MCF 10A (cell line): ENCODE measurements around the gene TPD52L1. TPM values are rescaled to one million over a fixed set of nuclear protein-coding genes. Genes with fewer than 3 reads are reported as not detected.

Source experiments
- BruUV-seq: library from RNA; stranded (reverse); fragments of 400-500 nt; replicated peaks from 2 replicates; lab custom pipeline; 2021; lab: Mats Ljungman, UMichigan
- CTCF ChIA-PET: fragments of 300-600 bp; sonication (Branson Sonifier 250); formaldehyde crosslinking; extraction: SDS; loops from one replicate; lab custom pipeline; 2021; ENCODE audit warnings: antibody characterized with exemption, inconsistent platforms; lab: Yijun Ruan, JAX
- POLR2A ChIA-PET: fragments of 300-600, 350-650 bp; sonication (Branson Sonifier 250); formaldehyde crosslinking; extraction: SDS; loops from one replicate; lab custom pipeline; 2020; ENCODE audit warnings: antibody characterized with exemption, inconsistent platforms; lab: Yijun Ruan, JAX
- DNase-seq: peaks from one replicate; pipeline ENCODE4 v3.0.0-alpha.2; 2018; ENCODE audit not compliant: unreplicated experiment
- H3K27ac Mint-ChIP-seq: one replicate; pipeline ENCODE4 v1.8.0; 2022; ENCODE audit warnings: mild to moderate bottlenecking, low read depth, mixed read lengths; ENCODE audit not compliant: unreplicated experiment
- H3K27me3 Mint-ChIP-seq: one replicate; pipeline ENCODE4 v1.8.0; 2022; ENCODE audit warnings: mixed read lengths; ENCODE audit not compliant: insufficient read depth, unreplicated experiment
- H3K36me3 Mint-ChIP-seq: one replicate; pipeline ENCODE4 v1.8.0; 2022; ENCODE audit warnings: mild to moderate bottlenecking, moderate library complexity, mixed read lengths; ENCODE audit not compliant: insufficient read depth, unreplicated experiment
- H3K4me1 Mint-ChIP-seq: one replicate; pipeline ENCODE4 v1.8.0; 2022; ENCODE audit warnings: mixed read lengths; ENCODE audit not compliant: insufficient read depth, unreplicated experiment
- H3K4me3 Mint-ChIP-seq: one replicate; pipeline ENCODE4 v1.8.0; 2022; ENCODE audit warnings: mild to moderate bottlenecking, moderate library complexity, mixed read lengths; ENCODE audit not compliant: unreplicated experiment
- H3K9me3 Mint-ChIP-seq: one replicate; pipeline ENCODE4 v1.8.0; 2022; ENCODE audit warnings: mixed read lengths; ENCODE audit not compliant: unreplicated experiment
- intact Hi-C: fragments of 100-400 bp; cut with micrococcal nuclease; formaldehyde crosslinking; loops from 2 replicates; pipeline ENCODE4 v1.14.1; 2022
- total RNA-seq: library from RNA; stranded (reverse); gene quantifications from 2 replicates; pipeline ENCODE4 v1.2.3, GENCODE V29; 2022
- TF ChIP-seq, protein P1 (sequence below): fragments of 200-600 bp; IDR thresholded peaks from one replicate; pipeline ENCODE4 v1.8.0; 2022; ENCODE audit warnings: antibody characterized with exemption, mild to moderate bottlenecking; ENCODE audit not compliant: unreplicated experiment

The TPD52L1 gene
- total RNA-seq, 1 experiment from 2014 or later = 69.5 TPM

DNA sequence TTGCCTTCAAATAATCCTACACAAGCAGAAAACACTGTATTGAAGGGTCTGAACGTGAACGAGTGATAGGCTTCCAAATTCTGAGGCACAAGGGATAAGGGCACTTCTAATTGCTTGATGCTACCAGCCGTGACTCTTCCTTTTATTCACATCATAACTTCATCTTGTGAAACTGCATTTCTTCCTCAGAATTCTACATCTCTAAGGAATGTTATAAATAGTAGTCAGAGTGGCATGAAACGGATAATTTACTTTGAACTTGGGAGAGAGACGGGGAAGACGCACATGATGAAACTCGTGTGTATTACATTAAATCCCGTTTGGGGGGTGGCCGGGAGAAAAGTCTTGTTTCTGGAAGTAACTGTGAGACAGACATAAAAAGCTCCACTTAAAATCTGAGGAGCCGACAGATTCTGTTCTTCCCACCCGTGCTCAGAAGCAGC lies 147.4 kb downstream of the TPD52L1 start:
- BruUV-seq = no TSS peak
- Mint-ChIP-seq H3K27me3 (peaks cover 7% of the 10 kb centered on the region), H3K36me3 (peaks cover 47% of the 10 kb centered on the region), H3K4me3 (peak overlapping the region; percentile 79), H3K9me3 (peaks cover 12% of the 10 kb centered on the region), H3K4me1 (peaks cover 32% of the 10 kb centered on the region), H3K27ac (peak overlapping the region; percentile 33)
- peak; percentile 25 for DNase-seq
- ChIA-PET POLR2A (interaction anchor here (0.7 to 3.2 kb wide), 16 partner anchors 11 to 1181 kb away, joined by 3 to 30 read pairs (median 4); partner anchors contain the start of genes NCOA7 and TPD52L1), CTCF (interaction anchor here (0.6 to 3.5 kb wide), 11 partner anchors 10 to 452 kb away, joined by 3 to 25 read pairs (median 4); partner anchors contain the start of gene TPD52L1)
- TF ChIP-seq, protein P1, sequence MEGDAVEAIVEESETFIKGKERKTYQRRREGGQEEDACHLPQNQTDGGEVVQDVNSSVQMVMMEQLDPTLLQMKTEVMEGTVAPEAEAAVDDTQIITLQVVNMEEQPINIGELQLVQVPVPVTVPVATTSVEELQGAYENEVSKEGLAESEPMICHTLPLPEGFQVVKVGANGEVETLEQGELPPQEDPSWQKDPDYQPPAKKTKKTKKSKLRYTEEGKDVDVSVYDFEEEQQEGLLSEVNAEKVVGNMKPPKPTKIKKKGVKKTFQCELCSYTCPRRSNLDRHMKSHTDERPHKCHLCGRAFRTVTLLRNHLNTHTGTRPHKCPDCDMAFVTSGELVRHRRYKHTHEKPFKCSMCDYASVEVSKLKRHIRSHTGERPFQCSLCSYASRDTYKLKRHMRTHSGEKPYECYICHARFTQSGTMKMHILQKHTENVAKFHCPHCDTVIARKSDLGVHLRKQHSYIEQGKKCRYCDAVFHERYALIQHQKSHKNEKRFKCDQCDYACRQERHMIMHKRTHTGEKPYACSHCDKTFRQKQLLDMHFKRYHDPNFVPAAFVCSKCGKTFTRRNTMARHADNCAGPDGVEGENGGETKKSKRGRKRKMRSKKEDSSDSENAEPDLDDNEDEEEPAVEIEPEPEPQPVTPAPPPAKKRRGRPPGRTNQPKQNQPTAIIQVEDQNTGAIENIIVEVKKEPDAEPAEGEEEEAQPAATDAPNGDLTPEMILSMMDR = no peak
- intact Hi-C loops = loop anchor here (1.0 to 2.0 kb wide), 4 partner anchors 26 to 430 kb away; no protein-coding TSS in a partner anchor

DNA sequence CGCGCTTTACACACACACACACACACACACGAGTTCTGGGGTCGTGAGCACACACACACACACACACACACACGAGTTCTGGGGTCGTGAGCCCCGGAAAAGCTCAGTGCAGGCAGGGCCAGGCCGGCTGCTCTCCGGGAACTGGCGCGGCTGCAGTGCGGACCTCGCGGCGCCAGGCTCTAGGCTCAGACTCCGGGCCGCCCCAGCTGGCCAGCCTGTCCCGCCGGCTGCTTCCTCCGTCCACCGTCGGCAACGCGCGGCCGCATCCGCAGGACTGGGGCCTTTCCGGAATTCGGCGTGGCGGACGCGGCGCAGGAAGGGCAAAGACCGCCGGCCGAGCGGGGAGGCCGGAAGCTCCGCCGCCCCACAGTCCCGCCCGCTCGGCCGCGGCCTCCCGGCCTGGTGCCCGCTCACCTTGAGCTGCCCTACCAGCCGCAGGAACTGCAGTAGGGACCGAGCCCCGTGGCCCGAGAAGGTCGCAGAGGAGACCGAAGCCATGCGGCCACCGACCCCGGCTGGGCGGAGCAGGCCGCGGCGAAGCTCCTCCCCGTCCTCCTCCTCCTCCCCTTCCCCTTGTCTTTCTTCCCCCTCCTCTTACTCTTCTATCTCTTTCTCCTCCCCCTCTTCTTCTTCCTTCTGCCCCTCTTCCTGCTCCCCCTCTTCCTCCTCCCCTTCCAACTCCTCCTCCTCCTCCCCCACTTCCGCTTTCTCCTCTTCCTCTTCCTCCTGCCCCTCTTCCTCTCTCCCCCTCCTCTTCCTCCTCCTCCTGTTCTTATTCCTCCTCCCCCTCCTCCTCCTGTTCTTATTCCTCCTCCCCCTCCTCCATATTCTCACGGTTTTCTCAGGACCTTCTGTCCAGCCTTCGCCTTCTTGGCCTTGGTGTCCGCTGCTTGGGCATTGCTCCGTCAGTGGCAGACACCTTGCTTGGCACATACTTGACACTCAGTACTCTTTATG lies 148.1 kb downstream of the TPD52L1 start, which contains the start of gene HDDC2:
Gene HDDC2 (minus strand): TSS at position 533 of the 957 bp plus-strand sequence. CDS start 35 bp downstream, at position 498.
- Mint-ChIP-seq H3K4me1 (peaks cover 31% of the 10 kb centered on the region), H3K4me3 (peak within 1 kb of the TSS; percentile 79), H3K36me3 (peaks cover 40% of the 10 kb centered on the region), H3K9me3 (peaks cover 12% of the 10 kb centered on the region), H3K27me3 (peaks cover 7% of the 10 kb centered on the region), H3K27ac (peak within 1 kb of the TSS; percentile 33)
- TF ChIP-seq, protein P1 = no peak
- no TSS peak for BruUV-seq
- DNase-seq = peak; percentile 60
- ChIA-PET CTCF (interaction anchor here (0.5 to 3.5 kb wide), 14 partner anchors 9 to 466 kb away, joined by 3 to 25 read pairs (median 4); partner anchors contain the start of gene TPD52L1), POLR2A (interaction anchor here (0.6 to 3.2 kb wide), 23 partner anchors 12 to 1182 kb away, joined by 3 to 30 read pairs (median 3); partner anchors contain the start of genes NCOA7, TPD52L1 and TRMT11)
- intact Hi-C loops = loop anchor here (1.0 to 2.0 kb wide), 4 partner anchors 27 to 431 kb away; no protein-coding TSS in a partner anchor

DNA sequence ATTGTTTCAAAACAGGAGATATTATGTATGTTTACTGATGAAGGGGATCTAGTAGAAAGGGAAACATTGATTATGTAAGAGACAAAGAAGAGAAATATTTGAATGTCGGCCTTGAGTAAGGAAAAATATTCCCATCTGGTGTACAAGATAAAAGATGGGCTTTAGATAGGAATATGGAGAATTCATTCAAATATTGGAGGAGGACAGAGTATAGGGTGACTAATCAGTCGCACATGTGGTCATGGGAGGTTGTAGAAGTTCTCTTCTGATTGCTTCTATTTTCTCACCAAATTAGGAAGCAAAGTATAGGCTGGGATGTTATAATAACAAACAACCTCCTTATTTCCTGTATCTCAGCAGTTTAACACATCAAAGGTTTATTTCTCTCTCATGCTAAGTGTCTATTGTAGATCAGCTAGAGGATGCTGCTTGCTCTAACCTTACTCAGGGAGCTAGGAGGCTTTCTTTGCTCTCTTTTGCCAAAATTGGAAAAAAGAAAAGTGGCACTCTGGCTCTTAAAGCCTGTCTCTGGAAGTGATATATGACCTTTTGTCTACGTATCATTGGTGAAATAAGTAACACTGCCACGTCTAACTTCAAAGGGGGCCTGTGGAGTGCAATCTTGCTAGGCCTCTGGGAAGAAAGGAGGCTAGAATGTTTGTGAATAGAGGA lies 149.4 kb downstream of the TPD52L1 start:
- H3K4me1 Mint-ChIP-seq = peaks cover 32% of the 10 kb centered on the region
- intact Hi-C loops = no loop called here
- CTCF ChIA-PET = interaction anchor here (0.5 to 3.5 kb wide), 5 partner anchors 22 to 403 kb away, joined by 3 to 25 read pairs (median 3); partner anchors contain the start of gene TPD52L1
- no peak for DNase-seq
- peaks cover 12% of the 10 kb centered on the region for H3K9me3 Mint-ChIP-seq
- H3K4me3 Mint-ChIP-seq = no peak overlapping the region
- H3K27me3 Mint-ChIP-seq = peaks cover 7% of the 10 kb centered on the region
- peak overlapping the region; percentile 33 for H3K27ac Mint-ChIP-seq
- TF ChIP-seq, protein P1 = no peak
- no TSS peak for BruUV-seq
- POLR2A ChIA-PET = interaction anchor here (1.4 to 3.2 kb wide), 5 partner anchors 29 to 684 kb away, joined by 4 to 30 read pairs (median 20); partner anchors contain the start of genes TPD52L1 and TRMT11
- H3K36me3 Mint-ChIP-seq = peaks cover 29% of the 10 kb centered on the region
